GM10266 (cell line): ENCODE measurements around the gene CALU.

Experiments used
- DNase-seq: peaks from one replicate; pipeline ENCODE4 v3.0.0; 2012; ENCODE audit errors: extremely low spot score
- CTCF ChIP-seq: IDR thresholded peaks from 2 replicates; pipeline ENCODE4 v1.5.1; 2012; ENCODE audit warnings: mild to moderate bottlenecking, low read depth; ENCODE audit not compliant: control insufficient read depth, insufficient read depth; ENCODE audit errors: missing control alignments

Gene CALU

GRCh38 chr7:128731184-128731583, 8.0 kb upstream of the CALU start:
- no peak for TF ChIP-seq CTCF
- no peak for DNase-seq

- no peak for TF ChIP-seq CTCF
- DNase-seq = no peak
Measured at GRCh38 chr7:128732521-128733277, 6.5 kb upstream of the CALU start.

- TF ChIP-seq CTCF = no peak
- no peak for DNase-seq
Measured at GRCh38 chr7:128733278-128733645, 5.9 kb upstream of the CALU start.

GRCh38 chr7:128734890-128735289, 4.3 kb upstream of the CALU start:
- no peak for DNase-seq
- TF ChIP-seq CTCF = no peak

GRCh38 chr7:128735436-128735835, 3.7 kb upstream of the CALU start:
- no peak for TF ChIP-seq CTCF
- no peak for DNase-seq

- TF ChIP-seq CTCF = no peak
- DNase-seq = no peak
Measured at GRCh38 chr7:128737441-128737840, 1.7 kb upstream of the CALU start.

- no peak for TF ChIP-seq CTCF
- no peak for DNase-seq
Measured at GRCh38 chr7:128737867-128738385, 1.2 kb upstream of the CALU start.
